ENCODE measurements around the gene PPY.
"Not testable (repeated sequence)": the region's sequence is repeated elsewhere in the genome, so short reads cannot be mapped to it uniquely, and the experiment has no call there.

The PPY gene, protein sequence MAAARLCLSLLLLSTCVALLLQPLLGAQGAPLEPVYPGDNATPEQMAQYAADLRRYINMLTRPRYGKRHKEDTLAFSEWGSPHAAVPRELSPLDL

GRCh38 chr17:43942051-43942685 lies at the start of gene PPY:
TSS of gene PPY (minus strand) at chr17:43942476. CDS start at chr17:43941654, 822 bp downstream.
- DNase-seq = no peak

DNA sequence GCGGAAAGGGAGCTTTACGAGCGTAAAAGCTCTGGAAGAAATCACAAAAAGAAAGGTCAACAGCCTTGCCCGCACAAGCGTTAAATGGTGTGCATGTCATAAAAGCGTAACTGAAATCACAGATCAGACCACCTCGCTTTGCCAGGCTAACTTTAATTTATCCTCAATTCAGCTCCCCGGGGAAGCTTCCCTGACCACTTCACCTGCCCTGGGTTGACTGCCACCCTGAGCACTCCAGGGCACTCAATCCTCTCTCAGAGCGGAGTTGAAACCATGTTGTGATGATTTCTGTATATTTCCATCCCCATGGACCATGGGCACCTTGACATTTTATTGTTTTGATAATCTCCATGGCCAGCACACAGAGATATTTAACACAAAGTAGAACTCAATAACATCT lies 46.0 kb upstream of the PPY start:
- DNase-seq = no peak

- DNase-seq = no peak
Measured at GRCh38 chr17:43987131-43988021, 45.1 kb upstream of the PPY start.

DNA sequence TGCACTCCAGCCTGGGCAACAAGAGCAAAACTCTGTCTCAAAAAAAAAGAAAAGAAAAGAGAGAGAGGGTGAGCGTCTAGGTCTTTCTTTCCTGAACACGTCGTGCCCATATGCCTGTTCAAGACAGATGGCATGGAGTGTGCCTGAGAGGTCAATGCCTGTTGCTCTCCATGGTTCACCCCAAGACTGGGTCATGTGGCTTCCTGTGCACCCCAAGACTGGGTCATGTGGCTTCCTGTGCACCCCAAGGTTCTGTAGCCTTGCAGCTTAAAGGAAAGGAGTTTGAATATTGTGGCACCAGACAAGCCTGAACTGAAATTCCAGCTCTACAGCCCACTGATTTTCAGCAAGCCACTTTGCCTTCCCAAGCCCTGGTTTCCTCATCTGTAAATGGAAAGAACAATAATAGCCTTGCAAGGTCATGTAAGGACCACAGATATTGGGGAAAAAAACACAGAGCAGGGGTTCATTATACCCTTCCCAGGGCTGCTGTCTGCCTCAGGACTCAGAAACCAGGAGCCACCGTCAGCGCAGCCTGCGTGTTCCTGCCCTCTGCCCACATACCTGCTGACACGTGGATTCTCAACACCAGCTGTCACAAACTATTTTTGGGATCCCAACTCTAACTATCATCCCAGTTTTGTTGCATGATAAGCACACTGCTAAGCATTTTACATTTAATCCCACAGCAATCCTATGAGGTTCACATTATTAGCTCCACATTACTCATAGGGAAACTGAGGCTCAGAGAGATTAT lies 44.1 kb upstream of the PPY start:
- no peak for DNase-seq

DNA sequence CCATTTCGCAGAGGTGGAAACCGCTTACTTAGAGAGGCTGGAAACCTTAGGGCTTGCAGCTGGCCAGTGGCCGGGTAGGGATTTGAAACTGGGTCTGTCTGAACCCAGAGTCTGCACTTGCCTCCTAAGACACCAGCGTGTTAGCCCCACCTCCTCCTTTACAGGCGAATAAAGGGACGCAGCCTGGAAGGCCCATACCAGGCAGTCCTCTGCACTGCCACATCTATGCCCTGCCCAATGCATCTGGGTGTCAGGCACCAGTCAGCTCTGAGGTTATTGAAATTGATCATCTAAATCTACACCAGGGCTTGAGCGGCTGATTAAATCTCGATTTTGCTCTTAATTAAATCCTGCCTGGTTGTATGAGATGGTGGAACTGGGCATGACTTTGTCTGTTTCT lies 42.2 kb upstream of the PPY start:
- no peak for DNase-seq

- no peak for DNase-seq
Measured at GRCh38 chr17:43983515-43984411, 41.5 kb upstream of the PPY start.

- DNase-seq = no peak
Measured at GRCh38 chr17:43983196-43983514, 40.9 kb upstream of the PPY start.

GRCh38 chr17:43982171-43982570 lies 39.9 kb upstream of the PPY start:
- DNase-seq = no peak

DNA sequence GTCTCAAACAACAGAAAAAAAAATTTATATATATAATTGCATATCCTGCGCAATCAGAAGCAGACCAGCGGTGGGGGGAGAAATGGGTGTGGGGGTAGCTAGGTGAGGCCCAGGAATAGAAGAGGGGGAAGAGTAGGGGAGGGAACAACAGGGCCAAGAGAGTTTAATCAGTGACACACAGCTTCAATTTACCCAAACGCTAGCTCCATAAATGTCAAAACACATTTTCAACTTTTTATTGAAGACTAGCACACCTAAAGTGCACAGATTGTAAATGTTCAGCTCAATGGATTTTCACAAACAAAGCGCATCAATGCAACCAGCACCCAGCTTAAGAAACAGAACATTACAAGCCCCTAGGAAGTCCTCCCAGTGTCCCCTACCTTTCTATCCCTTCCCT lies 37.4 kb upstream of the PPY start:
- no peak for DNase-seq

DNA sequence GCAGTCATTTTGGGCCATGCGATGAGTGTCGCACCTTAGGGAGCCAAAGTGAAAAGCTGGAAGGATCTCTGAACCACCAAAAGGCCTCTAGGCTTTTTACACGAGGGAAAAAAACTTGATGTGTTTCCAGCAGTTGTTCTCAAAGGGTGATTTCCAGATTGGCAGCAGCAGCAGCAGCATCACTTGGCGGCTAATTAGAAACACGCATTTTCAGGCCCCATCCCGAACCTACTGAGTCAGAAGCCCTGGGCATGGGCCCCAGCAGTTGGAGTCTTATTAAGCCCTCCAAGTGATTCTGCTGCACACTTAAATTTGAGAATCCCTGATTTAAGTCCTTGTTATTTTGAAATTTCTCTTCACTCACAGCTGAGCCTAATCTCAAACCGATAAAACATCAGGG lies 36.7 kb upstream of the PPY start:
- DNase-seq = no peak

DNA sequence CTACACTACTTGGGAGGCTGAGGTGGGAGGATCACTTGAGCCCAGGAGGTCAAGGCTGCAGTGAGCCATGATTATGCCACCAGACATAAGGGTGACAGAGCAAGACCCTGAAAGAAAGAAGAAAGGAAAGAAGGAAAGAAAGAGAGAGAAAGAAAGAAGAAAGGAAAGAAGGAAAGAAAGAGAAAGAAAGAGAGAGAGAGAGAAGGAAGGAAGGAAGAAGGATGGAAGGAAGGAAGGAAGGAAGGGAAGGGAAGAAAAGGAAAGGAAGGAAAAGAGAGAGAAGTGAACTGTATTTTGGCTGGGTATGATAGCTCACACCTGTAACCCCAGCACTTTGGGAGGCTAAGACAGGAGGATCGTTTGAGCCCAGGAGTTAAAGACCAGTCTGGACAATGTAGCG lies 35.8 kb upstream of the PPY start:
- no peak for DNase-seq

DNA sequence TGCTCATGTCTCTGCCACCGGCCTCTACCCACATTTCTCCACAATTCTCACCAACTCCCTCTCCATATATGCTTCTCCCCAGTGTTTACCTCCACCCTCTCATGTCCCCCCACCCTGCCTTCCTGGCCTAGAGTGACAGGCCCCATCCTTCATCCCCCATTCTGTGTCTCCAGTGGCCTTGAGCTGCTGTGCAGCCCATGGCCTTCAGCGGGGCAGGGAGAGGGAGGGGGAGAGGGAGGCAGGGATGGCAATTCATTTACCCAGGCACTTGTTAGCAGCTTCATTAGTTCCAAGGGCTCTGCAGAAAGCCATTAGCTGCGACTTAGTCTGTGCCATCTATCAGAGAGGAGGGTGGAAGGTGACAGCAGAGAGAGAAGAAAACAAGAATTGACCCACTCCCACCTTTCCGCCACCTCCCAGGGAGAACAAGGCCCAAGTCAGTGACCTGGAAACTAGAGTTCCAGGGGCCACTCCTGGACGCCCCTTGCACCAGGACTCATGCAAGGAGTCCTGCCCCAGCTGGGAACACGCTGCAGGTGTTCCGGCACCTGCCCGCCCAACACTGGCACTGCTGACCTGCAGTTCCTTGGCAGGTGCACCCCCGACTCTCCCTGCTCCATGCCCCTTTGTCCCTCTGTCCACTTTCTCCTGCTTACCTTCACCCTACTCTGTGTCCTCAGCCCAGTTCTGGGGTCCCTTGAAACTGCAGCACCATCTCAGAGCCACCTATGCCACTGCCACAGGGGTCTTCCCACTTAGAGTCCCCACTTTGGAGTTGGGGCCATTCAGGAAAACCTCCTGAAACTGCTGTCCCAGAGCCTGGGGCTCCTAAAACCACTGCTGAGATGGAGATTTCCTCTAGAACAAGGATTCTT lies 34.9 kb upstream of the PPY start:
- DNase-seq = no peak

DNA sequence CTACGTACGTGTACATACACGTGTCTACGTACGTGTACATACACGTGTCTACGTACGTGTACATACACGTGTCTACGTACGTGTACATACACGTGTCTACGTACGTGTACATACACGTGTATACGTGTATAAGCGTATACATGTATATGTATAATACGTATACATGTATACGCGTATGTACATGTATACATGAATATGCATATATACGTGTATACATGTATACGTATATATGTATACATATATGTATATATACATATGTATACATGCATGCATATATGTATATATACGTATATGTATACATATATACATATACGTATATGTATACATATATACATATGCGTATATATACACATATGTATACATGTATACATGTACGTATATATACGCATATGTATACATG lies 33.6 kb upstream of the PPY start:
- no peak for DNase-seq

DNA sequence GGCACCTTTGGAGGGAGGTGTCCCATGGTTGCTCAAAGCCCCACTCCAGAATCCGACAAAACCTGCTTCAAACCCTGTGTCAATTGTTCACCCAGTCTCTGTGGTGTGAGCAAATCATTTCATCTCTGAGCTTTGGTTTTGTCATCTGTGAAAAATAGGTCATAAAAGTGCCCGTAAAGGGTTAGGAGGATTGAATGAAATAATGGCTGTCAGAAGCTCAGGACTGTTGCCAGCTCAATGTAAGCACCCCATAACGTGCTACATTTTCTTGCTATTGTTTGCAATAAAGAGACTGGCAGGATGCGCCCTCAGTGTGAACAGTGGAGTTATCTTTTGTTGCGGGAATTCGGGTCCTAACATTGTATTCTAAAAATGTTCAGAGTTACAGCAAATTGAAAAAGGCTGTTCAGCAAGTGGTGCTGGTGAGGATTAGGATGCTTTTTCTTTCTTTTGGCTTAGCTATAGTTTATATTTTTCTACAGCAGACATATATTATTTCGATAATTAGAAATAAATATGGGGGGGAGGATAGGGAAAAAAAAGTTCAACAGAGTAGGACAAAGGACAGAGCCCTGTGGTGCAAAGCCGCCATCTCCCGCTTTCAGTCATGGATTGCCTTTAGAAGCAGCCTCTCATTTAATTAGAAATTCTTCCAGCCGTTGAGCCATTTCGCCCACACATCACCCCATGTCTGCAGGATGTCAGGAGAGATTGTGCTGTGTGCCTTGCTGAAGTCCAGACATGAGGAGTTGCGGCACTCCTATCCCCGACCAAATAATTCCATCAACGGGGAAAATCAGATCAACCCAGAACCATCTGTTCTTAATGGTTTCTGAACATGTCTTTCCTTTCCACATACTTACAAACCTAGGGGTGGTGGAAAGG lies 32.3 kb upstream of the PPY start:
- DNase-seq = no peak

- DNase-seq = peak; percentile 17
Measured at GRCh38 chr17:43972444-43973212, 30.4 kb upstream of the PPY start.

DNA sequence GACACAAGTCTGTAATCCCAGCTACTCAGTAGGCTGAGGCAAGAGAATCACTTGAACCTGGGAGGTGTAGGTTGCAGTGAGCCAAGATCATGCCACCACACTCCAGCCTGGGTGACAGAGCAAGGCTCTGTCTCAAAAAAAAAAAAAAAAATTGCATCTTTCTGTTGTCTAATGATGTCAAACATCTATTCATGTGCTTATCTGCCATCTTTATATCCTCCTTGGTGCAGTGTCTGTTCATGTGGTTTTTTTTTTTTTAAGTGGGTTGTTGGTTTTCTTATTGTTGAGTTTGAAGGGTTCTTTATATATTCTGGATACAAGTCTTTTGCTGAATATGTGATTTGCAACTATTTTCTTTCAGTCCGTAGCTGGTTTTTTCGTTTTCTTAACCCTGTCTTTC lies 29.2 kb upstream of the PPY start:
- DNase-seq = not testable (repeated sequence)

DNA sequence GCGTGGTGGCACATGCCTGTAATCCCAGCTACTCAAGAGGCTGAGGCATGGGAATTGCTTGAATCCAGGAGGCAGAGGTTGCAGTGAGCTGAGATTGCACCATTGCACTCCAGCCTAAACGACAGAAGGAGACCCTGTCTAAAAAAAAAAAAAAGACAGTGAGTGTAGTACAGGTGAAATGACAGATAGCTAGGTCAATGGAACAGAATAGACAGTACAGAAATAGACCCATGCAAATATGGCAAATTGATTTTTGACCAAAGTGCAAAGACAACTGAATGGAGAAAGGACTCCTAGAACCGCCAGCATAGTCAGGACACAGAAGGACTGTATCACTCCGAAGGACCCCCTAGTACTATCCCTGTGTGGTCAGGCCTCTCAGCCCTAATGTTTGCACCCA lies 28.1 kb upstream of the PPY start:
- no peak for DNase-seq

- peak; percentile 30 for DNase-seq
Measured at GRCh38 chr17:43967251-43967875, 25.1 kb upstream of the PPY start.

GRCh38 chr17:43966276-43966675 lies 24.0 kb upstream of the PPY start:
- peak; percentile 69 for DNase-seq

Measured in islet precursor cell (in vitro differentiated cells).